ENCODE results near the gene CRHBP.
A peak's percentile ranks its signal among the peaks of the same experiment; 100 is the strongest.

CRHBP gene

DNA sequence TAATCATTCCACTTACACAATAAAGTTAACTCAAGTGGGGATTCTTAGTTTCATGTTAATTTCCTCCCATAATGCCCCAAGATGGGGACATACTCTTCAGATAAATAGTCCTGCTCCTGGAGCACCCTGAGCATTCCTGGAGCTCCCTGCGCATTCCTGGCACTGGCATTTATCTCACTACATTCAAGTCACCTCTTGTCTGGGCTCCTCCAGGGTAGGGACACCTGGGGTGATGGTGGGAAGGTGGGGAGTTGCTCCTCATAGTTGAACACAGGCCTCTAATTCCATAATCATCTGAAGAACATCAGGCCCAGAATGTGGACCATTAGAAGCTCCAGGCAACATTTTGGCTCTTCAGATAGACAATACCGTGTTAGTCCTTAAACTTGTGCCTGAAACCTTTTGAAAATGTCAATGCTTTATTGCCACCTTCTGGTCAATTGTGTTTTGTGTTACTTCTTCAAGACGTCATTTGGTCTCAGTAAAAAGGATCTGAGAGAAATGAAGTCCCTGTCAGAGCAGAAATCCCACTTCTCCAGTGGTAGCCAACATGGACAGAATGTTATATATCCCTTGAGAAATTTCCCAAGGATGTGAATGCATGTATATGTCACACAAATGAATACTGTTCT is 63.2 kb downstream of the CRHBP start:
- DNase-seq (ENCODE audit: low spot score) = peak; percentile 78

GRCh38 chr5:77016962-77017361 is 64.1 kb downstream of the CRHBP start:
- no peak for DNase-seq (ENCODE audit: low spot score)

DNA sequence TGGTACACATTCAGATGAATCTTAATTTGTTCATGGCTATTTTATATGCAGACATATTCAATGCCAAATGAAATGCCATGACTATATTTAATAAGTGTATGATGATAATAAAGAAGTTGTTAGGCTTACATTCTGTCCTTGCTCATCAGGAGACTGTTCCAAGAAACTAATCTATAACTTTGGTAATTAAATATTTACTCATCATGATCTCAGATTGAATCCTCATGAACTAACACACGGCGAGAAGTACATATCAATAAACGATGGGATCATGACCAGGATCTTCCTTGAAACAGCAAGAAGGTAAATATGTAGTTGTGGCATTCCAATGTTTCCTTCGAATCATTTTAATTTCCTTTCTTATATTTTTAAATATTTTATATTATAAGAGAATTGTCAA is 64.8 kb downstream of the CRHBP start:
- no peak for DNase-seq (ENCODE audit: low spot score)
